Gastrocnemius medialis (tissue), 4 donors: Measurements from ENCODE around the gene ACVR2A. TPM values are rescaled to one million over a fixed set of nuclear protein-coding genes. Genes with fewer than 3 reads are reported as not detected.

ENCODE experiments used
- ATAC-seq, 2 donors: fragments of 150-250 bp; one replicate each; pipeline ENCODE4 v1.9.1; 2016
- DNase-seq, 2 donors: peaks; one replicate each; pipeline ENCODE4 v3.0.0-alpha.2; 2019
- H3K27ac ChIP-seq, 4 donors: fragments of 200-600 bp; sonication (generic); 1 replicate in 1 of 4; 2 replicates in 3 of 4; pipeline ENCODE4 v1.5.1; 2016 to 2018; ENCODE audit warnings: mild to moderate bottlenecking in 2 of 4, moderate library complexity in 1 of 4
- H3K27me3 ChIP-seq, 3 donors: fragments of 200-600 bp; sonication (generic) in 2 of 3; 1 replicate in 1 of 3; 2 replicates in 2 of 3; pipeline versions ENCODE4 v1.5.1 to v1.6.0; 2016 to 2019; ENCODE audit warnings: mild to moderate bottlenecking in 1 of 3, moderate library complexity in 1 of 3
- H3K36me3 ChIP-seq, 2 donors: fragments of 200-600 bp; sonication (generic) in 1 of 2; one replicate each; pipeline ENCODE4 v1.5.1; 2017 to 2018
- H3K4me1 ChIP-seq, 2 donors: fragments of 200-600 bp; sonication (generic) in 1 of 2; one replicate each; pipeline ENCODE4 v1.5.1; 2016 to 2017; ENCODE audit warnings: mild to moderate bottlenecking in 2 of 2
- H3K4me3 ChIP-seq, 4 donors: fragments of 200-600 bp; sonication (generic) in 3 of 4; 1 replicate in 1 of 4; 2 replicates in 3 of 4; pipeline ENCODE4 v1.5.1; 2016 to 2019; ENCODE audit warnings: mild to moderate bottlenecking in 2 of 4
- H3K9me3 ChIP-seq, 3 donors: fragments of 200-600 bp; sonication (generic) in 2 of 3; 1 replicate in 1 of 3; 2 replicates in 2 of 3; pipeline ENCODE4 v1.5.1; 2016 to 2019
- CTCF ChIP-seq, 5 experiments: fragments of 450-650 bp in 3 of 5; fragments of 200-600 bp in 2 of 5; sonication (generic) in 2 of 5; IDR thresholded peaks in 4 of 5; conservative IDR thresholded peaks in 1 of 5; 1 replicate in 4 of 5; 2 replicates in 1 of 5; pipeline ENCODE4 v1.5.1; 2016 to 2019; ENCODE audit warnings: antibody characterized with exemption in 5 of 5, mild to moderate bottlenecking in 3 of 5, moderate library complexity in 3 of 5
- POLR2A ChIP-seq, 2 donors: fragments of 450-650 bp; IDR thresholded peaks; one replicate each; pipeline ENCODE4 v1.6.1; 2017; ENCODE audit warnings: antibody characterized with exemption in 2 of 2, mild to moderate bottlenecking in 2 of 2, moderate library complexity in 2 of 2
- in situ Hi-C, 4 donors: fragments of 200-750 bp; cut with MboI; loops; one replicate each; pipeline versions ENCODE4 v1.15.0 to v1.8.0; 2017; ENCODE audit warnings: low sequenced_read_pairs in 4 of 4
- intact Hi-C: fragments of 100-400 bp; cut with DNase I; formaldehyde crosslinking; loops from one replicate; pipeline ENCODE4 v1.15.1; 2023; ENCODE audit warnings: low total_unique reads
- total RNA-seq, 4 donors: library from RNA; depleted of rRNA; stranded (reverse); fragments of >200 nt; gene quantifications; one replicate each; pipeline versions ENCODE4 v1.1.0 to v1.2.3, GENCODE V29; 2016

Gene ACVR2A
- total RNA-seq, 4 donors from 2014 or later = 6.6 to 10.6 (median 7.5) TPM

- H3K4me3 ChIP-seq = no peak overlapping the region
- no peak for TF ChIP-seq POLR2A (IDR thresholded peaks at IDR 0.05)
- TF ChIP-seq CTCF (IDR thresholded peaks at IDR 0.05 in 4 of 5, conservative IDR thresholded peaks at IDR 0.05 in 1 of 5) = no peak
- peaks cover 59 to 61% of the 10 kb centered on the region in 2 donors for H3K4me1 ChIP-seq
- no peaks in the 10 kb centered on the region for H3K36me3 ChIP-seq
- no peak for ATAC-seq
- H3K27me3 ChIP-seq = no peaks in the 10 kb centered on the region
- DNase-seq = no peak
- intact Hi-C loops = no loop called here
- no peaks in the 10 kb centered on the region for H3K9me3 ChIP-seq
- no peak overlapping the region for H3K27ac ChIP-seq
- in situ Hi-C loops = no loop called here
Measured at GRCh38 chr2:147855977-147856376, 11.1 kb downstream of the ACVR2A start.

DNA sequence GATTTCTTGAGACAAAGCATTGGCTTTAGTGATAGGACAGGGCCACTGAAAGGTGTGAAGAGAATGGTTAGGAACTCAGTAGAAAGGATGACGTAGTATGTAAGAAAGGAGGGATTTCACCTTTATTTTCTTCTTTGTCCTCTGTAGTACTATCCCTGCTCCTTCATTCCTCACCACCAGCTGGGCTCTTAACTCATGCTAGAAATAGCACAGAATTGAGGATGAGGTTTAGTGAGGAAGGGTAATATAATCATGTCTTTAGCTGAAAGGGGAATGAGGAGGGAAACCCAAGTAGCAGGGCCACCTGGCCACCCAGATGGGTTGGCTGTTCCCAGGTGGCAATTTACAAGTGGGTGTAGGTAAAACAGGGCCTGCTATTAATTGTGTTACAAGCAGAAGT lies 15.2 kb downstream of the ACVR2A start:
- H3K4me3 ChIP-seq = no peak overlapping the region
- peak overlapping the region in 3 of 4 donors; percentile 26 to 44 (median 30) for H3K27ac ChIP-seq
- peaks cover 74 to 84% of the 10 kb centered on the region in 2 donors for H3K4me1 ChIP-seq
- in situ Hi-C loops = no loop called here
- no peak for DNase-seq
- ATAC-seq = no peak
- H3K27me3 ChIP-seq = no peaks in the 10 kb centered on the region
- intact Hi-C loops = no loop called here
- H3K36me3 ChIP-seq = no peaks in the 10 kb centered on the region
- no peak for TF ChIP-seq CTCF (IDR thresholded peaks at IDR 0.05 in 4 of 5, conservative IDR thresholded peaks at IDR 0.05 in 1 of 5)
- TF ChIP-seq POLR2A (IDR thresholded peaks at IDR 0.05) = no peak
- no peaks in the 10 kb centered on the region for H3K9me3 ChIP-seq

DNA sequence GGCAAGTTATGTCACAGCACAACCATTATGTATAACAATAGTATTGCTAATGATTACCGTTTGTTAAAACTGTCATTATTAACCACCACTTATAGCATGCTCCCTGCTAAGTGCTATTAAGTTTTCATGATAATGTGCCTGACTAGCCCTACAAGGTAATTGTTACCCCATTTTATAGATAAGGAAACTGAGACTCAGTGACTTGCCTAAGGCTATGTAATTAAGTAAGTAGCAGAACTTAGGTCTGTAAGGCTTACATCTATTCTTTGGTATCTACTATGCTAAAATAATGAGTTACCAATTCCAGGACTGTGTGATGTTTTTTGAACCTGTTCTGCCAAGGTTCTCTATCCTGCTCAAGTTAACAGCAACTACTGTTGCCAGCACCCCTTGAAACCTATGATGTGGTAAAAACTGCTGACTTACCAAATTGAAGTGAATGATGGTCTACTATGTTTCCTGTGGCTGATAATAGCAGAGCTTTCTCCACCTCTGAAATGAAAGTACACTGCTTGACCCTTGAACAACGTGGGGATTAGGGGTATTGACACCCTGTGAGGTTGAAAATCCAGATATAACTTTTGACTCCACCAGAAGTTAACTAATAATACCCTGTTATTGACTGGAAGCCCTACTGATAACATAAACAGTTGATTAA lies 18.2 kb downstream of the ACVR2A start:
- DNase-seq (no peak), ATAC-seq (no peak)
- Histone ChIP-seq H3K9me3 (no peaks in the 10 kb centered on the region), H3K27me3 (no peaks in the 10 kb centered on the region), H3K36me3 (no peaks in the 10 kb centered on the region), H3K4me3 (no peak overlapping the region), H3K4me1 (peaks cover 50 to 68% of the 10 kb centered on the region in 2 donors), H3K27ac (no peak overlapping the region)
- intact Hi-C loops = no loop called here
- no peak for TF ChIP-seq CTCF (IDR thresholded peaks at IDR 0.05 in 4 of 5, conservative IDR thresholded peaks at IDR 0.05 in 1 of 5)
- TF ChIP-seq POLR2A (IDR thresholded peaks at IDR 0.05) = no peak
- in situ Hi-C loops = no loop called here

- intact Hi-C loops (no loop called here), in situ Hi-C loops (no loop called here)
- no peaks in the 10 kb centered on the region for H3K27me3 ChIP-seq
- no peak for TF ChIP-seq CTCF (IDR thresholded peaks at IDR 0.05 in 4 of 5, conservative IDR thresholded peaks at IDR 0.05 in 1 of 5)
- TF ChIP-seq POLR2A (IDR thresholded peaks at IDR 0.05) = no peak
- peaks cover 47 to 59% of the 10 kb centered on the region in 2 donors for H3K4me1 ChIP-seq
- H3K9me3 ChIP-seq = no peaks in the 10 kb centered on the region
- DNase-seq (no peak), ATAC-seq (no peak)
- H3K4me3 ChIP-seq = no peak overlapping the region
- H3K27ac ChIP-seq = no peak overlapping the region
- H3K36me3 ChIP-seq = no peaks in the 10 kb centered on the region
Measured at GRCh38 chr2:147863835-147864234, 19.0 kb downstream of the ACVR2A start.

DNA sequence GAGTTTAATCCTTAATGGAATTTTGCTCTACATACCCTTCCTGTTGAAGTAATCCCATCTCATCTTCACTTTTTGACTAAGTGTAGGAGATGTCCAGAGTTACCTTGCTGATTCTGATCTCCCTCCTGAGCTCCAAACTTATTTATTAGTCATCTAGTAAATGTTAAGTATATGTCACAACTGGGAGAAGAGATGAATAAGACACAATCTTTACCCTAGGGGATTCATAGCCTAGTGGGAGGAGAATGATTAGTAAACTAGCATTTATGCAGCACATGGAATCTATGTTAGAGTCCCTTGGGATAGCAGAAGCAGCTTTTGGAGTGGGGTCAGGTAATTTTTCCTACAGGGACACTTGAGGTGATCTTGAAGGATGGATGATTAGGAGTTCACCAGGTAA lies 20.7 kb downstream of the ACVR2A start:
- H3K36me3 ChIP-seq = no peaks in the 10 kb centered on the region
- no peak overlapping the region for H3K4me3 ChIP-seq
- H3K9me3 ChIP-seq = no peaks in the 10 kb centered on the region
- ATAC-seq (no peak), DNase-seq (no peak)
- intact Hi-C loops = no loop called here
- TF ChIP-seq POLR2A (IDR thresholded peaks at IDR 0.05) (no peak), CTCF (IDR thresholded peaks at IDR 0.05 in 4 of 5, conservative IDR thresholded peaks at IDR 0.05 in 1 of 5) (no peak)
- no peak overlapping the region for H3K27ac ChIP-seq
- in situ Hi-C loops = no loop called here
- H3K4me1 ChIP-seq = peaks cover 35 to 57% of the 10 kb centered on the region in 2 donors
- no peaks in the 10 kb centered on the region for H3K27me3 ChIP-seq
